Vagina (tissue), 2 donors: ENCODE data around the gene ADAD1. TPM values are rescaled to one million over a fixed set of nuclear protein-coding genes. Genes with fewer than 3 reads are reported as not detected.

Source experiments
- DNase-seq, 2 donors: peaks; one replicate each; pipeline ENCODE4 v3.0.0-alpha.2; 2017; ENCODE audit errors: extremely low spot score in 2 of 2
- H3K27ac ChIP-seq: fragments of 200-600 bp; sonication (generic); one replicate; pipeline ENCODE4 v1.5.1; 2019
- H3K27me3 ChIP-seq: fragments of 200-600 bp; sonication (generic); one replicate; pipeline ENCODE4 v1.5.1; 2019
- H3K36me3 ChIP-seq, 2 donors: fragments of 200-600 bp; sonication (generic); one replicate each; pipeline ENCODE4 v1.5.1; 2017 to 2019
- H3K4me1 ChIP-seq: fragments of 200-600 bp; sonication (generic); one replicate; pipeline ENCODE4 v1.5.1; 2019
- H3K4me3 ChIP-seq, 2 donors: fragments of 200-600 bp; sonication (generic); 1 replicate in 1 of 2; 2 replicates in 1 of 2; pipeline ENCODE4 v1.5.1; 2016 to 2019
- H3K9me3 ChIP-seq: fragments of 200-600 bp; sonication (generic); one replicate; pipeline ENCODE4 v1.5.1; 2019
- CTCF ChIP-seq, 3 experiments: fragments of 450-650 bp in 2 of 3; fragments of 200-600 bp in 1 of 3; sonication (generic) in 1 of 3; IDR thresholded peaks; one replicate each; pipeline ENCODE4 v1.5.1; 2017 to 2019; ENCODE audit warnings: antibody characterized with exemption in 3 of 3, mild to moderate bottlenecking in 2 of 3, moderate library complexity in 2 of 3
- POLR2A ChIP-seq, 2 donors: fragments of 450-650 bp; IDR thresholded peaks; one replicate each; pipeline ENCODE4 v1.6.1; 2017; ENCODE audit warnings: antibody characterized with exemption in 2 of 2, mild to moderate bottlenecking in 2 of 2, moderate library complexity in 2 of 2
- POLR2AphosphoS5 ChIP-seq, 2 donors: sonication (generic); formaldehyde crosslinking; IDR thresholded peaks; one replicate each; pipeline ENCODE4 v1.9.0; 2017; ENCODE audit warnings: antibody characterized with exemption in 2 of 2, mild to moderate bottlenecking in 2 of 2, low read depth in 1 of 2; ENCODE audit not compliant: insufficient read depth in 1 of 2
- intact Hi-C: fragments of 100-400 bp; cut with DNase I; formaldehyde crosslinking; loops from one replicate; pipeline ENCODE4 v1.15.1; 2023
- total RNA-seq: library from RNA; depleted of rRNA; stranded (reverse); fragments of >200 nt; gene quantifications from one replicate; pipeline ENCODE4 v1.2.3, GENCODE V29; 2016

The ADAD1 gene
- total RNA-seq, result not detected

- Histone ChIP-seq H3K4me1 (no peaks in the 10 kb centered on the region), H3K27me3 (no peaks in the 10 kb centered on the region), H3K36me3 (no peaks in the 10 kb centered on the region), H3K27ac (no peak within 1 kb of the TSS), H3K9me3 (no peaks in the 10 kb centered on the region), H3K4me3 (no peak within 1 kb of the TSS)
- TF ChIP-seq CTCF (IDR thresholded peaks at IDR 0.05) (no peak), POLR2A (IDR thresholded peaks at IDR 0.05) (no peak), POLR2AphosphoS5 (IDR thresholded peaks at IDR 0.05; ENCODE audit: insufficient read depth in 1 of 2, low read depth in 1 of 2) (no peak)
- DNase-seq, result no peak
- intact Hi-C loops, result no loop called here
These were observed at the start of gene ADAD1 for GRCh38 chr4:122378711-122379110. Gene ADAD1 (plus strand): TSS chr4:122379011. CDS start chr4:122380070, 1,059 bp downstream.

GRCh38 chr4:122329876-122330565 lies 48.8 kb upstream of the ADAD1 start:
- Histone ChIP-seq H3K27me3 (no peaks in the 10 kb centered on the region), H3K4me3 (no peak overlapping the region), H3K27ac (no peak overlapping the region), H3K9me3 (no peaks in the 10 kb centered on the region), H3K4me1 (no peaks in the 10 kb centered on the region), H3K36me3 (peaks cover 0 to 12% of the 10 kb centered on the region in 2 donors)
- DNase-seq, result no peak
- TF ChIP-seq CTCF (IDR thresholded peaks at IDR 0.05) (no peak), POLR2AphosphoS5 (IDR thresholded peaks at IDR 0.05; ENCODE audit: insufficient read depth in 1 of 2, low read depth in 1 of 2) (no peak)
- intact Hi-C loops, result no loop called here

GRCh38 chr4:122331195-122331594 lies 47.6 kb upstream of the ADAD1 start:
- H3K4me1 ChIP-seq, result no peaks in the 10 kb centered on the region
- no peak for DNase-seq
- TF ChIP-seq CTCF (IDR thresholded peaks at IDR 0.05), result no peak
- no peak for TF ChIP-seq POLR2A (IDR thresholded peaks at IDR 0.05)
- TF ChIP-seq POLR2AphosphoS5 (IDR thresholded peaks at IDR 0.05; ENCODE audit: insufficient read depth in 1 of 2, low read depth in 1 of 2), result no peak
- intact Hi-C loops, result no loop called here
- H3K36me3 ChIP-seq, result peaks cover 0 to 15% of the 10 kb centered on the region in 2 donors
- no peak overlapping the region for H3K4me3 ChIP-seq
- no peaks in the 10 kb centered on the region for H3K9me3 ChIP-seq
- H3K27ac ChIP-seq, result no peak overlapping the region
- no peaks in the 10 kb centered on the region for H3K27me3 ChIP-seq

GRCh38 chr4:122334828-122335227 lies 44.0 kb upstream of the ADAD1 start:
- no peaks in the 10 kb centered on the region for H3K27me3 ChIP-seq
- no peaks in the 10 kb centered on the region for H3K4me1 ChIP-seq
- H3K36me3 ChIP-seq, result peaks cover 0 to 39% of the 10 kb centered on the region in 2 donors
- H3K4me3 ChIP-seq, result no peak overlapping the region
- H3K9me3 ChIP-seq, result no peaks in the 10 kb centered on the region
- no peak for TF ChIP-seq POLR2AphosphoS5 (IDR thresholded peaks at IDR 0.05; ENCODE audit: insufficient read depth in 1 of 2, low read depth in 1 of 2)
- no peak for TF ChIP-seq POLR2A (IDR thresholded peaks at IDR 0.05)
- no peak for TF ChIP-seq CTCF (IDR thresholded peaks at IDR 0.05)
- intact Hi-C loops, result no loop called here
- no peak for DNase-seq
- H3K27ac ChIP-seq, result no peak overlapping the region

- no peak overlapping the region for H3K27ac ChIP-seq
- H3K27me3 ChIP-seq, result no peaks in the 10 kb centered on the region
- H3K9me3 ChIP-seq, result no peaks in the 10 kb centered on the region
- no peak for DNase-seq
- TF ChIP-seq POLR2A (IDR thresholded peaks at IDR 0.05), result no peak
- no peak for TF ChIP-seq CTCF (IDR thresholded peaks at IDR 0.05)
- TF ChIP-seq POLR2AphosphoS5 (IDR thresholded peaks at IDR 0.05; ENCODE audit: insufficient read depth in 1 of 2, low read depth in 1 of 2), result no peak
- intact Hi-C loops, result no loop called here
- peaks cover 0 to 29% of the 10 kb centered on the region in 2 donors for H3K36me3 ChIP-seq
- no peak overlapping the region for H3K4me3 ChIP-seq
- no peaks in the 10 kb centered on the region for H3K4me1 ChIP-seq
These were observed 36.9 kb upstream of the ADAD1 start for GRCh38 chr4:122341886-122342285.
